NCI-H1092 treated with DMSO at 0.1 percent for 48 hours (cell line): ENCODE data around the gene SPAG5.

Experiments
- DNase-seq: peaks from one replicate; lab custom pipeline; 2025; lab: John Stamatoyannopoulos, UW

SPAG5 gene

GRCh38 chr17:28598799-28599310 is at the start of gene SPAG5:
Gene SPAG5, minus strand, starts transcription at chr17:28599025. Its CDS starts 79 bp downstream, at chr17:28598946.
- DNase-seq, result peak; percentile 92

- DNase-seq, result no peak
Measured at GRCh38 chr17:28646039-28646754, 47.4 kb upstream of the SPAG5 start.

GRCh38 chr17:28645576-28645939 is 46.7 kb upstream of the SPAG5 start:
- no peak for DNase-seq

- DNase-seq, result peak; percentile 92
Measured at GRCh38 chr17:28644787-28645575, 46.2 kb upstream of the SPAG5 start, which contains the start of gene BLTP2. Gene BLTP2, minus strand, starts transcription at chr17:28645158. Its CDS starts 102 bp downstream, at chr17:28645056.

- DNase-seq, result peak; percentile 3
Measured at GRCh38 chr17:28643983-28644786, 45.4 kb upstream of the SPAG5 start.

- no peak for DNase-seq
Measured at GRCh38 chr17:28641579-28641978, 42.8 kb upstream of the SPAG5 start.

- DNase-seq, result no peak
Measured at GRCh38 chr17:28635506-28635905, 36.7 kb upstream of the SPAG5 start.

- peak; percentile 13 for DNase-seq
Measured at GRCh38 chr17:28634206-28634865, 35.5 kb upstream of the SPAG5 start.

GRCh38 chr17:28626818-28627217 is 28.0 kb upstream of the SPAG5 start:
- no peak for DNase-seq

- no peak for DNase-seq
Measured at GRCh38 chr17:28624148-28624547, 25.3 kb upstream of the SPAG5 start.

GRCh38 chr17:28623696-28624095 is 24.9 kb upstream of the SPAG5 start:
- no peak for DNase-seq

GRCh38 chr17:28622186-28622585 is 23.4 kb upstream of the SPAG5 start:
- no peak for DNase-seq

- no peak for DNase-seq
Measured at GRCh38 chr17:28620010-28620409, 21.2 kb upstream of the SPAG5 start.

GRCh38 chr17:28618464-28618863 is 19.6 kb upstream of the SPAG5 start:
- DNase-seq, result no peak

- DNase-seq, result no peak
Measured at GRCh38 chr17:28616281-28616680, 17.5 kb upstream of the SPAG5 start.

- peak; percentile 84 for DNase-seq
Measured at GRCh38 chr17:28615260-28615940, 16.6 kb upstream of the SPAG5 start.

- DNase-seq, result no peak
Measured at GRCh38 chr17:28613931-28614381, 15.1 kb upstream of the SPAG5 start, which contains the start of gene RSKR. Gene RSKR, minus strand, starts transcription at chr17:28614185. Its CDS starts 24 bp downstream, at chr17:28614161.

GRCh38 chr17:28612936-28613872 is 14.4 kb upstream of the SPAG5 start:
- peak; percentile 20 for DNase-seq

- DNase-seq, result no peak
Measured at GRCh38 chr17:28612531-28612930, 13.7 kb upstream of the SPAG5 start.

- no peak for DNase-seq
Measured at GRCh38 chr17:28610376-28610775, 11.6 kb upstream of the SPAG5 start.
